Stimulated activated CD4-positive, alpha-beta T cell treated with anti-CD3 and anti-CD28 coated beads, TNF-alpha, amount 100 ng/mL, for 1 hour (primary cell): ENCODE measurements around the gene FOXM1.

Source experiments
- DNase-seq, 3 donors: peaks; one replicate each; pipeline ENCODE4 v3.0.0-alpha.2; 2020; ENCODE audit warnings: low read depth in 3 of 3, low spot score in 1 of 3

FOXM1 gene

GRCh38 chr12:2841056-2841650, 35.8 kb downstream of the FOXM1 start:
- DNase-seq, result no peak

- no peak for DNase-seq
Observed at GRCh38 chr12:2836574-2836973, 40.4 kb downstream of the FOXM1 start.

- no peak for DNase-seq
Observed at GRCh38 chr12:2835691-2836403, 41.1 kb downstream of the FOXM1 start.

GRCh38 chr12:2834581-2835491, 42.1 kb downstream of the FOXM1 start, which contains the start of gene NRIP2:
TSS of gene NRIP2 (minus strand) at chr12:2835035. CDS start at chr12:2834983, 52 bp downstream.
- no peak for DNase-seq

- DNase-seq, result no peak
Observed at GRCh38 chr12:2833810-2834209, 43.2 kb downstream of the FOXM1 start.

DNA sequence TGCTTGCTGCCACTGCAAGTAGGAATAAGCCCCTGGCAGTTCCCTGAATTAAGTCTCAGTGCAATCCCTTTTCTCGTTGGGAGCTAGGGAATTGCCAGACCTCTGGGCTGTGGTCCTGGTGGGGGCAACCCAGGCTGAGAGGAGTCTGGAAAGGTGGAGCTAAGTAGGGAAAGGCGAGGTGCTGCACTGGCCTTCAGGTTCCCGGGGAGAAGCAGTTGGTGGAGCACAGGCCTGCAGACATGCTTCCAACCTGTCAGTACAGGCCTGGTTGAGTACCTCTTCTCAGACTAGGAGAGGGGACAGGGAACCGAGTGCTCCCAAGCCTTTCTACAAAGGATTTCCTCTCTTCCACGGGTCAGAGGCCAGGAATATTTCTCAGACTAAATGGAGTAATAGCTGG, 43.6 kb downstream of the FOXM1 start:
- no peak for DNase-seq

DNA sequence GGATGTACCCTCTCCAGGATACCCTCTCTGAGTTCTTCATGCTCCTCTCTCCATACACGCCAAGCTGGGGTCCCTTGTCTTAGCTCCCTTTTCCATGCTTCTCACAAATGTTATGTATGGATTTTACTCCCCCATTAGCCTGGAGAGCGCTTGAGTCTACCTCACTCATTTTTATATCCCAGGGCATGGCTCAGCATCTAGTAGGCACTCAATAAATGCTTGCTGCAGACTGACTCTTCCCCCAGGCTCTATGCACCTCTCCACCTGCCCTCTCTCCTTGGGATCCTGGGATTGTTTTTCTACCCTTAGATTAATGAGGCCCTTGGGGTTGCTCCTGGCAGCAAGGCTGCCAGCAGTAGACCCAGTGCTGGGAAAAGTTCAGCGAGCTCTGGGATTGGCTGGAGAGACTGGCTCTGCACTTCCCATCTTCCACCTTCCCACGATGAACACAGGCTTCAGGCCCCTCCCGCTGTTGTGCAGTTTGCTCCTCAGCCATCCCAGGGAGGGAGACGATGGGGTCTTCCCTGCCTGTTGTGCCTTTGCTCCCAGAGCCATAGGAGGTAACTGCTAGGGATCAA, 44.3 kb downstream of the FOXM1 start:
- no peak for DNase-seq

GRCh38 chr12:2829275-2829674, 47.7 kb downstream of the FOXM1 start:
- no peak for DNase-seq

- no peak for DNase-seq
Observed at GRCh38 chr12:2826721-2827515, 50.1 kb downstream of the FOXM1 start.

- no peak for DNase-seq
Observed at GRCh38 chr12:2826036-2826435, 50.9 kb downstream of the FOXM1 start.

- no peak for DNase-seq
Observed at GRCh38 chr12:2825132-2825531, 51.8 kb downstream of the FOXM1 start.

DNA sequence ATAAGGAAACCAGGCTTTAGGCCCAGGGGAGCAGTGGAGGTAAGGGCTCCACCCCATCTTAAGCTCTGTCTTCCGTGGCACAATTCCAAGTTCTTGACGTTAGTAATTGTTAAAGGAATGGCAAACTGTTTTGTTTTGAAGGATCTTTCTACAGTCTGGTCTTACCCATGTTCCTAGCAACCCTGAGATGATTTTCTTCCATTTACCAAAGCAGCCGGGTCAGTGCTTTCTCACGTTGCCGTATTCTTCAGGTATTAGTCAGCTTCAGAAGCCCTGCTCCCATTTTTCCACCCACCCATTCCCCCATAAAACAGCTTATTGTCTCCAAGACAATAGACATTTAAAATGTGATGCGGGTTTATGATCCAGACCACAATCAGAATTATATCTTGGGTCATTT, 52.4 kb downstream of the FOXM1 start:
- DNase-seq, result no peak

DNA sequence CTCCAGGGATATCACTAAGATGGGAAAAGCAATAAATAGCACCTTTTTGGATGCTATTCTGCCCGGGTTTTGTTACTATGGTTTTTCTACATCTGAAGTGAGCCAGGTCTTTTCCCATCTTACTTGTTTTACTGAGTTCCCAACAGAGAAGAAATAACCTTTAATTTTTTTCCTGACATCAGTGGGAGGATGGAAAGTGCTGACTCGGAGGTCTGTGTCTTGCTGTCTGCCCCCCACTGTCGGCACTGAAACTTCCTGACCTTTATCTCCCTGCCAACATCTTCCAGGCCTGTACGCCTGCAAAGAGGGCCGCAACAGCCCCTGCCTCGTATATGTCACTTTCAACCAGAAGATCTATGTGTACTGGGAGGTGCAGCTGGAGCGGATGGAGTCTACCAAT, 53.5 kb downstream of the FOXM1 start:
- no peak for DNase-seq

DNA sequence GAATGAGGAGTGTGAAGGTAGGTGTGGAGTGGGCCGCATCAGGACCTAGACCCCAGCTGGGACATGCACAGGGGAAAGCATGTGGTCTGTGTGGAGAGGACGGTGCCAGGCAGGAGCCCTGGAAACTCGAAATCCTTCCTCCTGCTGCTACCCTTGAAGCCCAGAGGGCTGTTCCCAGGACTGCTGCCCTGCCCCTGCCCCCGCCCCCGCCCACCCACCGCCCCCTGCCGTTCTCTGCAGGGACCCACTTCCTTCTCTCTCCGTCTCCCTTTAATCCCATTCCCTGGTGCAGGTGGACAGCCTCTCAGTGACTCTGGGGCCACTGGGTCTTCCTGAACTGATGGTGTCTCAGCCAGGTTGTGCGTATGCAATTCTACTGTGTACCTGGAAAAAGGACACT, 56.5 kb downstream of the FOXM1 start:
- no peak for DNase-seq

DNA sequence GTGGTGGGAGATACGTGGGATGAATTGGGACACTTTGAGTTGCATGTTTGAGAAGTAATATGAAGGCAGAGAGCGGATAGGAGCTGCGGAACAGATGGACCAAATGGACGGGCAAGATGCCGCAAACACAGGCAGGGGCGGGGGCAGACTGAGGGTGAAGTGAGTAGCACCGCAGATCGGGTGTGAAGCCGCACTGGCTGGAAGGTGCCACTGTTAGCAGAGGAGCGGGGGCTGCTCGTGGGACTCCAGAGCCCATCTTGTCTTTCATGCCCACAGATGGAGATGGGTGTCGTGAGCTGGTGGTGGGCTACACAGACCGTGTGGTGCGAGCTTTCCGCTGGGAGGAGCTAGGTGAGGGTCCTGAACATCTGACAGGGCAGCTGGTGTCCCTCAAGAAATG, 57.2 kb downstream of the FOXM1 start:
- no peak for DNase-seq

DNA sequence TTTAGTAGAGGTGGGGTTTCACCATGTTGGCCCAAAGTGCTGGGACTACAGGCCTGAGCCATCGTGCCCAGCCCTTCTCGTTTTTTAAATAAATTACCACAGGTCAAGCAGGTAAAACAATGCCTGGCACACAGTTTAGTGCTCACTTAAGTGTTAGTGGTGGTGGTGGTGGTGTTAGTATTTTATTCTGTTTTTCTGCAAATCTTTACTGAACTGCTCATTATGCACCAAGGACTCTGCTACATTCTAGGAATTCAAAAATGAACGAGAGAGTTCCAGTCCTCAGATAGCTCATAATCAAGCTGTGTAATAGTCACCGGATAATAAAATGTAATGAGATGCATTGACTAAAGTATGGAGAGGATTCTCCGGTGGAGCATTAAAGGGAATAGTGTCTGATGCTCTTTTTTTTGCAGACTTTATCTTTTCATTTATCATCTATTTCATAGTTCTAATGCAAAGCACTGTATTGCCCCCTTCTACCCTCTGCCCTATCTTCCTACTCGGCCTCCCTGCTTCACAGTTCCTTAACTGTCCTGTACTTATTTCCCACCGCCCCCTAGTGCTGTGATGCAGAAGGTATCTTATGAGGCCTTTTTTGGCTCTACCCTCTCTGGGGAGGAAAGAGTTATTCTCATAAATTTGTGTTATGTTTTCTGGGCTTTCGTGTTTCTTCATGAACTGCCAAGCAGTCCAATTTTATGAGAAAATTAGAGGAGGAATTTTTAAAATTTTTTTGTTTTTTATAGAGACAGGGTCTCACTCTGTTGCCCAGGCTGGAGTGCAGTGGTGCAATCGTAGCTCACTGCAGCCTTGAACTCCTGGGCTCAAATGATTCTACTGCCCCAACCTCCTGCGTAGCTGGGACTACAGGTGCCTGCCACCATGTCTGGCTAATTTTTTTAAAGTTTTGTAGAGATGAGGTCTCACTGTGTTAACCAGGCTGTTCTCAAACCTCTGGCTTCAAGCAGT, 63.5 kb downstream of the FOXM1 start:
- DNase-seq, result no peak

DNA sequence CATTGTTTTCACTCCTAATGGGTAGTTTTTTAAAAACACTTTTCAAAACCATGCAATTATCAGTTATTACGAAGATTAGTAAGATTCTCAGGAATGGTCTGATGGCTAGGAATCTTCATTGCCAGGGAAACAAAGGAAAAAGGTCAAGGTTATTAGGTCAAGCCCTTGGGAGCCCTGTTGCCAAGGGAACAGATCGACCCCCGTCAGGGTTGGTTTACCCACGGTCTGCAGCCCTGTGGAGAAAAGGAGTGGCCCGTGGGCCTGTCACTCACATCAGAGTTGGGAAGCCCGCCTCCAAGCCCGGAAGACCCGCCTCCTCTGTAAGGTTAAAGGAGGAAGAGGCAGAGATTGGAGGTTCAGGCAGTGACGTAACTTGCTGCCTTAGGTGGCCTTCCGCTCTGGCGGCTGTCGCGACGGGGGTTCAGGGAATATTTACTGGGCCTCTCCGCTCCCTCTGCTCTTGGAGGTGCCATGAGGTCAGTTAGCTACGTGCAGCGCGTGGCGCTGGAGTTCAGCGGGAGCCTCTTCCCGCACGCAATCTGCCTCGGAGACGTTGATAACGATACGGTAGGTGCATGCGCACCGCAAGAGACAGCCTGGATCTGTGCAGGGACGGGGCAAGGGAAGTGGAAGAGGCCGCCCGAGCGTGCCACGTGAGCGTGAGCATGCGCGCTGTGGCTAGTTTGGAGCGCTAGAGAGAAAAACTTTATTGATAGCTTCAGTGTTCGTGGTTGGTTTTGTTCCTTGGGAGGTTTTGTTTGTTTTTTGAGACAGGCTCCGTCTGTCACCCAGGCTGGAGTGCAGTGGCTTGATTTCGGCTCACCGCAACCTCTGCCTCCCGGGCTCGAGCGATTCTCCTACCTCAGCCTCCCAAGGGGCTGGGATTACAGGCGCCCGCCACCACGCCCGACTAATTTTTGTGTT, 64.4 kb downstream of the FOXM1 start, which contains the start of gene ITFG2:
Gene ITFG2, plus strand, starts transcription at position 379 of the 924 bp plus-strand sequence. Its CDS starts 93 bp downstream, at position 472.
- peak; percentile 82 to 88 (median 85) for DNase-seq

GRCh38 chr12:2811801-2812200, 65.2 kb downstream of the FOXM1 start:
- DNase-seq, result no peak
